Smooth muscle cell (in vitro differentiated cells): Measurements from ENCODE around the gene SH2D3C. TPM values are rescaled to one million over a fixed set of nuclear protein-coding genes. Genes with fewer than 3 reads are reported as not detected.

ENCODE experiments used
- DNase-seq: peaks from one replicate; lab custom pipeline; 2025; ENCODE audit not compliant: unreplicated experiment; lab: John Stamatoyannopoulos, UW
- H2AFZ ChIP-seq: fragments of 200-600 bp; sonication (generic); 2 replicates; pipeline ENCODE4 v1.6.0; 2016; ENCODE audit warnings: antibody characterized with exemption, low read depth, mild to moderate bottlenecking
- H3F3A ChIP-seq: fragments of 200-600 bp; sonication (generic); 2 replicates; pipeline ENCODE4 v1.6.0; 2017; ENCODE audit warnings: antibody characterized with exemption, low read depth
- H3K27ac ChIP-seq: fragments of 200-600 bp; sonication (generic); 2 replicates; pipeline ENCODE4 v1.5.1; 2016; ENCODE audit warnings: low read depth, mild to moderate bottlenecking
- H3K27me3 ChIP-seq: fragments of 200-600 bp; sonication (generic); 2 replicates; pipeline ENCODE4 v1.6.1; 2016; ENCODE audit warnings: low read depth, mild to moderate bottlenecking
- H3K36me3 ChIP-seq: fragments of 200-600 bp; sonication (generic); 2 replicates; pipeline ENCODE4 v1.5.1; 2016; ENCODE audit warnings: low read depth
- H3K4me1 ChIP-seq: fragments of 200-600 bp; sonication (generic); 2 replicates; pipeline ENCODE4 v1.5.1; 2016; ENCODE audit warnings: low read depth
- H3K4me2 ChIP-seq: fragments of 200-600 bp; sonication (generic); 2 replicates; pipeline ENCODE4 v1.6.0; 2016; ENCODE audit warnings: mild to moderate bottlenecking
- H3K4me3 ChIP-seq: fragments of 200-600 bp; sonication (generic); 2 replicates; pipeline ENCODE4 v1.5.1; 2016; ENCODE audit warnings: mild to moderate bottlenecking
- H3K79me2 ChIP-seq: fragments of 200-600 bp; sonication (generic); 2 replicates; pipeline ENCODE4 v1.6.0; 2016; ENCODE audit warnings: low read depth, mild to moderate bottlenecking
- H3K9ac ChIP-seq: fragments of 200-600 bp; sonication (generic); 2 replicates; pipeline ENCODE4 v1.6.0; 2016; ENCODE audit warnings: low read depth
- H3K9me3 ChIP-seq: fragments of 200-600 bp; sonication (generic); replicated peaks from 2 replicates; pipeline ENCODE4 v1.5.1; 2016; ENCODE audit warnings: low read depth
- H4K20me1 ChIP-seq: fragments of 200-600 bp; sonication (generic); 2 replicates; pipeline ENCODE4 v1.6.0; 2016; ENCODE audit warnings: low read depth
- CTCF ChIP-seq: fragments of 200-600 bp; sonication (generic); IDR thresholded peaks from 2 replicates; pipeline ENCODE4 v1.5.1; 2017; ENCODE audit warnings: borderline replicate concordance, mild to moderate bottlenecking, antibody characterized with exemption; ENCODE audit not compliant: insufficient read depth, poor library complexity, severe bottlenecking
- WGBS: methylation state at CpG from one replicate; pipeline ENCODE4 v1.1.7; 2016; ENCODE audit warnings: low lambda C conversion rate; 5-methylcytosine and 5-hydroxymethylcytosine counted together
- polyA plus RNA-seq: library from polyadenylated mRNA; unstranded; fragments of >200 nt; fragmentation: Nextera tagmentation; extraction: Ambion mirVana; gene quantifications from 2 replicates; pipeline ENCODE4 v1.2.1, GENCODE V29; 2016
- total RNA-seq: library from RNA; depleted of rRNA; stranded (reverse); fragments of >200 nt; gene quantifications from 2 replicates; pipeline ENCODE4 v1.2.3, GENCODE V29; 2014

Gene SH2D3C
- total and polyA plus RNA-seq, 2 experiments from 2014 or later, result 0.54 TPM; not detected in 1

GRCh38 chr9:127723013-127723412, 55.5 kb downstream of the SH2D3C start:
- no peak overlapping the region for H2AFZ ChIP-seq
- no peak for DNase-seq
- WGBS, result 96% methylated on average over 13 of the region's 13 CpGs

GRCh38 chr9:127722055-127722745, 56.3 kb downstream of the SH2D3C start:
- no peaks in the 10 kb centered on the region for H3K27me3 ChIP-seq
- H3K9me3 ChIP-seq, result no peaks in the 10 kb centered on the region
- no peak overlapping the region for H3K9ac ChIP-seq
- H3K27ac ChIP-seq, result no peak overlapping the region
- WGBS, result 80% methylated on average over 12 of the region's 12 CpGs
- no peak overlapping the region for H3K4me3 ChIP-seq
- H3K79me2 ChIP-seq, result no peaks in the 10 kb centered on the region
- no peak for DNase-seq
- no peak for TF ChIP-seq CTCF
- no peak overlapping the region for H2AFZ ChIP-seq
- H3K36me3 ChIP-seq, result no peaks in the 10 kb centered on the region
- no peaks in the 10 kb centered on the region for H3F3A ChIP-seq
- H3K4me1 ChIP-seq, result no peaks in the 10 kb centered on the region
- H4K20me1 ChIP-seq, result no peaks in the 10 kb centered on the region
- H3K4me2 ChIP-seq, result no peak overlapping the region

More at GRCh38 chr9:127723013-127723412, 55.5 kb downstream of the SH2D3C start:
- no peaks in the 10 kb centered on the region for H3K79me2 ChIP-seq
- H3K36me3 ChIP-seq, result no peaks in the 10 kb centered on the region
- H3K9ac ChIP-seq, result no peak overlapping the region
- H3K27ac ChIP-seq, result no peak overlapping the region
- no peaks in the 10 kb centered on the region for H3K4me1 ChIP-seq
- no peaks in the 10 kb centered on the region for H3K9me3 ChIP-seq
- no peak overlapping the region for H3K4me3 ChIP-seq
- H4K20me1 ChIP-seq, result no peaks in the 10 kb centered on the region
- H3F3A ChIP-seq, result no peaks in the 10 kb centered on the region
- H3K4me2 ChIP-seq, result no peak overlapping the region
- H3K27me3 ChIP-seq, result no peaks in the 10 kb centered on the region
- TF ChIP-seq CTCF, result no peak

DNA sequence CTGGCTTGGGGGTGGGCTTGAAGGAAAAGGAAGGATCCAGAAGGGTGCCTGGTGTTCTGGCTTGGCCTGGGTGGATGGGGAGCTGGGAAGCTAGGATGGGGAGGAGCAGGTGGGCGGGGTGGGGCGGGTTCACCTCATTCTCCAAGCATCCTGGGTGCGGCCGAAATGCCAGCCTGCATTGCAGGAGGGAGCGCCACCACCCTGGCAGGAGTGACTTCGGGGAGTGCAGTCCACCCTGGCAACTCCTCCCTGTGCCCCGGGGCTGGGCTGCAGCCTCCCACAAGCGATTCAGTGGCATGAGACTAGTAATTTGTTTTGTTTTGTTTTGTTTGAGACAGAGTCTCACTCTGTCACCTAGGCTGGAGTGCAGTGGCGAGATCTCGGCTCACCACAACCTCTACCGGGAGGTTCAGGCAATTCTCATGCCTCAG, 57.1 kb downstream of the SH2D3C start:
- H2AFZ ChIP-seq, result no peak overlapping the region
- no peak for DNase-seq
- no peak overlapping the region for H3K9ac ChIP-seq

More for the DNA sequence above, 57.1 kb downstream of the SH2D3C start:
- H3K79me2 ChIP-seq, result no peaks in the 10 kb centered on the region
- WGBS, result 64% methylated on average over 10 of the region's 11 CpGs
- H3K36me3 ChIP-seq, result no peaks in the 10 kb centered on the region
- H3K4me3 ChIP-seq, result no peak overlapping the region
- no peak overlapping the region for H3K27ac ChIP-seq
- H3K4me1 ChIP-seq, result no peaks in the 10 kb centered on the region
- no peaks in the 10 kb centered on the region for H3K9me3 ChIP-seq
- no peak for TF ChIP-seq CTCF
- H3K27me3 ChIP-seq, result no peaks in the 10 kb centered on the region
- H3K4me2 ChIP-seq, result no peak overlapping the region
- H3F3A ChIP-seq, result no peaks in the 10 kb centered on the region
- no peaks in the 10 kb centered on the region for H4K20me1 ChIP-seq
